Astrocyte of the cerebellum (primary cell): ENCODE data around the gene SLC30A10.
"Not testable (repeated sequence)": the region's sequence is repeated elsewhere in the genome, so short reads cannot be mapped to it uniquely, and the experiment has no call there.

Experiments
- DNase-seq: peaks from one replicate; pipeline ENCODE4 v3.0.0-alpha.2; 2011; ENCODE audit warnings: low read depth
- H3K4me3 ChIP-seq: 2 replicates; pipeline ENCODE4 v1.5.1; 2011; ENCODE audit warnings: mild to moderate bottlenecking, low read depth, low read length, moderate library complexity
- CTCF ChIP-seq: IDR thresholded peaks from 2 replicates; pipeline ENCODE4 v1.5.1; 2012; ENCODE audit warnings: low read length, low read depth, moderate library complexity, mild to moderate bottlenecking; ENCODE audit errors: missing control alignments
- in situ Hi-C: cut with HindIII; loops from 2 replicates; pipeline ENCODE4 v1.10.0; 2017; ENCODE audit warnings: low sequenced_read_pairs

The SLC30A10 gene

GRCh38 chr1:219897914-219898313, 30.4 kb downstream of the SLC30A10 start:
- in situ Hi-C loops: no loop called here
- H3K4me3 ChIP-seq: no peak overlapping the region
- TF ChIP-seq CTCF: no peak
- no peak for DNase-seq

GRCh38 chr1:219892271-219892670, 36.1 kb downstream of the SLC30A10 start:
- in situ Hi-C loops, H3K4me3 ChIP-seq: not testable (repeated sequence)

GRCh38 chr1:219891846-219892245, 36.5 kb downstream of the SLC30A10 start:
- H3K4me3 ChIP-seq, in situ Hi-C loops, DNase-seq: not testable (repeated sequence)

More at GRCh38 chr1:219892271-219892670, 36.1 kb downstream of the SLC30A10 start:
- DNase-seq: not testable (repeated sequence)

- in situ Hi-C loops, H3K4me3 ChIP-seq: not testable (repeated sequence)
Observed at GRCh38 chr1:219888667-219889066, 39.7 kb downstream of the SLC30A10 start.

GRCh38 chr1:219885680-219886079, 42.7 kb downstream of the SLC30A10 start:
- in situ Hi-C loops: no loop called here
- no peak overlapping the region for H3K4me3 ChIP-seq
- no peak for DNase-seq
- TF ChIP-seq CTCF: no peak

More at GRCh38 chr1:219888667-219889066, 39.7 kb downstream of the SLC30A10 start:
- DNase-seq: not testable (repeated sequence)

- in situ Hi-C loops: no loop called here
- TF ChIP-seq CTCF: no peak
- DNase-seq: no peak
- no peak overlapping the region for H3K4me3 ChIP-seq
Observed at GRCh38 chr1:219883400-219884332, 44.7 kb downstream of the SLC30A10 start.

GRCh38 chr1:219882755-219883154, 45.6 kb downstream of the SLC30A10 start:
- no peak overlapping the region for H3K4me3 ChIP-seq
- in situ Hi-C loops: no loop called here
- no peak for TF ChIP-seq CTCF

GRCh38 chr1:219882096-219882495, 46.3 kb downstream of the SLC30A10 start:
- TF ChIP-seq CTCF: no peak
- in situ Hi-C loops: no loop called here
- no peak for DNase-seq
- H3K4me3 ChIP-seq: no peak overlapping the region

More at GRCh38 chr1:219882755-219883154, 45.6 kb downstream of the SLC30A10 start:
- no peak for DNase-seq
